ENCODE measurements around the gene NARS2. TPM values are rescaled to one million over a fixed set of nuclear protein-coding genes. Genes with fewer than 3 reads are reported as not detected.
A peak's percentile ranks its signal among the peaks of the same experiment; 100 is the strongest.

NARS2 gene
- total RNA-seq, 1 donor from 2014 or later = 16.5 TPM

- Mint-ChIP-seq H3K27ac (peak overlapping the region; percentile 96), H3K4me3 (peak overlapping the region; percentile 98), H3K9me3 (no peaks in the 10 kb centered on the region), H3K27me3 (no peaks in the 10 kb centered on the region), H3K4me1 (peaks cover 79% of the 10 kb centered on the region), H3K36me3 (ENCODE audit: low read depth) (peaks cover 4% of the 10 kb centered on the region)
- CTCF ChIA-PET = interaction anchor here (1.0 to 5.4 kb wide), 11 partner anchors 10 to 189 kb away, joined by 3 to 90 read pairs (median 4); no protein-coding TSS in a partner anchor
- POLR2A ChIA-PET = interaction anchor here (0.5 to 5.6 kb wide), 18 partner anchors 10 to 277 kb away, joined by 3 to 113 read pairs (median 6); partner anchors contain the start of genes ALG8, KCTD21, NARS2 and USP35
- ATAC-seq (ENCODE audit: low read depth) (peak; percentile 51), DNase-seq (peak; percentile 71)
- TF ChIP-seq, protein P1, sequence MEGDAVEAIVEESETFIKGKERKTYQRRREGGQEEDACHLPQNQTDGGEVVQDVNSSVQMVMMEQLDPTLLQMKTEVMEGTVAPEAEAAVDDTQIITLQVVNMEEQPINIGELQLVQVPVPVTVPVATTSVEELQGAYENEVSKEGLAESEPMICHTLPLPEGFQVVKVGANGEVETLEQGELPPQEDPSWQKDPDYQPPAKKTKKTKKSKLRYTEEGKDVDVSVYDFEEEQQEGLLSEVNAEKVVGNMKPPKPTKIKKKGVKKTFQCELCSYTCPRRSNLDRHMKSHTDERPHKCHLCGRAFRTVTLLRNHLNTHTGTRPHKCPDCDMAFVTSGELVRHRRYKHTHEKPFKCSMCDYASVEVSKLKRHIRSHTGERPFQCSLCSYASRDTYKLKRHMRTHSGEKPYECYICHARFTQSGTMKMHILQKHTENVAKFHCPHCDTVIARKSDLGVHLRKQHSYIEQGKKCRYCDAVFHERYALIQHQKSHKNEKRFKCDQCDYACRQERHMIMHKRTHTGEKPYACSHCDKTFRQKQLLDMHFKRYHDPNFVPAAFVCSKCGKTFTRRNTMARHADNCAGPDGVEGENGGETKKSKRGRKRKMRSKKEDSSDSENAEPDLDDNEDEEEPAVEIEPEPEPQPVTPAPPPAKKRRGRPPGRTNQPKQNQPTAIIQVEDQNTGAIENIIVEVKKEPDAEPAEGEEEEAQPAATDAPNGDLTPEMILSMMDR (IDR thresholded peaks at IDR 0.05) = no peak
- intact Hi-C loops (cut with micrococcal nuclease) = loop anchor here (1.0 to 10.0 kb wide), 10 partner anchors 36 to 422 kb away; partner anchors contain the start of genes ALG8, INTS4, KCTD21 and NDUFC2
Observed at GRCh38 chr11:78416285-78417174, 158.1 kb downstream of the NARS2 start.

DNA sequence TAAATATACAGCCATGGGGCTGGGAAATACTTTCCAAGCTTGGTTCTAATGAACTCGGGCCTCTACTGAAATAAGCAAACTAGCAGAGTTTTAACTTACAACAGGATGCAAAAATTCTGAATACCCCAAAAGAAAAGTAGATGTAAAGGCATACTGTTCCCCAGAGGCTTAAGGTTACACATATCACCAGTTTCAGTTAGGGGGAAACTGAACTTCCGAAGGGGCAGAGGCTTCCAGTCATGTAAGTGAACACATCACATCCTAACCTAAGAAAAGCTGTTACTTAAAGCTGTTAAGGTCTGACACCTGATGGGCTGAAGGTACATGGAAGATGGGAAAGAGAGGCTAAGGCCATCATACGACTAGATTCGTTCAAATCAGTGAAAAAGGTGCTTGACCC, 159.3 kb downstream of the NARS2 start:
- peaks cover 6% of the 10 kb centered on the region for H3K36me3 Mint-ChIP-seq (ENCODE audit: low read depth)
- no peak for DNase-seq
- intact Hi-C loops (cut with micrococcal nuclease) = loop anchor here (2.0 to 10.0 kb wide), 4 partner anchors 13 to 119 kb away; no protein-coding TSS in a partner anchor
- peak overlapping the region; percentile 70 for H3K4me3 Mint-ChIP-seq
- no peaks in the 10 kb centered on the region for H3K27me3 Mint-ChIP-seq
- peaks cover 72% of the 10 kb centered on the region for H3K4me1 Mint-ChIP-seq
- peak overlapping the region; percentile 96 for H3K27ac Mint-ChIP-seq
- TF ChIP-seq, protein P1 (IDR thresholded peaks at IDR 0.05) = no peak
- peak; percentile 7 for ATAC-seq (ENCODE audit: low read depth)
- no peaks in the 10 kb centered on the region for H3K9me3 Mint-ChIP-seq
- POLR2A ChIA-PET = interaction anchor here (0.7 to 5.6 kb wide), 4 partner anchors 14 to 190 kb away, joined by 3 to 113 read pairs (median 3); no protein-coding TSS in a partner anchor
- CTCF ChIA-PET = interaction anchor here (0.9 to 5.4 kb wide), 12 partner anchors 9 to 189 kb away, joined by 3 to 90 read pairs (median 4); partner anchors contain the start of gene NARS2

DNA sequence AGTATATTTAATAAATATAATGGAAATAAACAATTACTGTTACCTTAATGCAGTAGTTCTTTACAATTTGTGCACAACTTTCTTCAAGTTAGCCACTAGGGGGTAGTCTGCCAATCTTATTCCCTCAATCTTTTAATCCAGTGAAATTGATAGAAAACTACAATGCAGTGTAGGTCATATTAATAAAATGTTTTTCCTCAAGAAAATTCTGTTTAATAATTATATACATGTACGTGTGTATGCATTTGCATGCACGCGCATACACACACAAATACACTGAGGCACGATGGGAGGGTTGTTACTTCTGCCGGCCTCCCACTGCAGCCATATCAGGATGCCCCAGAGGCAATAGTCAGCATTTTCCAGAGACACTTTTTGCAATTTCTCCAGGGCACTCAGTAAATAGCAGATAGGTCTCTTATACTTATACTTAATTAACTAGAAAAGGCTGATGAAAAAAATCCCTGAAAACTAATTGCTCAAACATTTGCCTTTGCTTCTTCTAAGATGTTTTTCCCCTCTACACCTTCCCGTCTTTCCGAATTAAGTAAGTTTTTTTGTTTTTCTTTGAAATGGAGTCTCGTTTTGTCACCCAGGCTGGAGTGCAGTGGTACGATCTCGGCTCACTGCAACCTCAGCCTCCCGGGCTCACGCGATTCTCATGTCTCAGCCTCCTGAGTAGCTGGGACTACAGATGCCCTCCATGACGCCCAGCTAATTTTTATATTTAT, 160.2 kb downstream of the NARS2 start:
- ChIA-PET CTCF (interaction anchor here (1.4 to 5.4 kb wide), 5 partner anchors 14 to 186 kb away, joined by 4 to 90 read pairs (median 8); partner anchors contain the start of gene NARS2), POLR2A (interaction anchor here (5.6 kb wide), 1 partner anchor 15 kb away, joined by 113 read pairs; no protein-coding TSS in a partner anchor)
- H3K4me3 Mint-ChIP-seq = no peak overlapping the region
- ATAC-seq (ENCODE audit: low read depth) (no peak), DNase-seq (no peak)
- peaks cover 65% of the 10 kb centered on the region for H3K4me1 Mint-ChIP-seq
- H3K27ac Mint-ChIP-seq = peak overlapping the region; percentile 96
- H3K9me3 Mint-ChIP-seq = no peaks in the 10 kb centered on the region
- peaks cover 9% of the 10 kb centered on the region for H3K36me3 Mint-ChIP-seq (ENCODE audit: low read depth)
- H3K27me3 Mint-ChIP-seq = no peaks in the 10 kb centered on the region
- TF ChIP-seq, protein P1 (IDR thresholded peaks at IDR 0.05) = no peak
- intact Hi-C loops (cut with micrococcal nuclease) = loop anchor here (2.0 to 10.0 kb wide), 4 partner anchors 14 to 120 kb away; no protein-coding TSS in a partner anchor

- Mint-ChIP-seq H3K4me3 (no peak overlapping the region), H3K9me3 (no peaks in the 10 kb centered on the region), H3K27ac (no peak overlapping the region), H3K36me3 (ENCODE audit: low read depth) (peaks cover 14% of the 10 kb centered on the region), H3K27me3 (no peaks in the 10 kb centered on the region), H3K4me1 (peaks cover 50% of the 10 kb centered on the region)
- DNase-seq = no peak
- intact Hi-C loops (cut with micrococcal nuclease) = no loop called here
- ChIA-PET CTCF (no interaction called here), POLR2A (interaction anchor here (0.6 kb wide), 1 partner anchor 14 kb away, joined by 3 read pairs; no protein-coding TSS in a partner anchor)
- ATAC-seq (ENCODE audit: low read depth) = no peak
- TF ChIP-seq, protein P1 (IDR thresholded peaks at IDR 0.05) = no peak
Observed at GRCh38 chr11:78408619-78409018, 166.0 kb downstream of the NARS2 start.

Measured in activated B cell treated with CpG ODN at 0.5 μM for 24 hours (primary cell).